C4-2B (cell line): Measurements from ENCODE around the gene OPCML.

Source experiments
- CTCF ChIP-seq: fragments of 450-650 bp; conservative IDR thresholded peaks from 2 replicates; pipeline ENCODE4 v1.5.1; 2017; ENCODE audit warnings: mild to moderate bottlenecking
- ZFX ChIP-seq: fragments of 450-650 bp; IDR thresholded peaks from 2 replicates; pipeline ENCODE4 v1.6.1; 2017

GRCh38 chr11:132655187-132655855 lies 877.0 kb downstream of the OPCML start:
- no peak for TF ChIP-seq CTCF
- no peak for TF ChIP-seq ZFX
